Measurements from ENCODE around the gene PCDHGA11.

GRCh38 chr5:141465351-141465750, 44.5 kb downstream of the PCDHGA11 start:
- TF ChIP-seq CTCF (IDR thresholded peaks at IDR 0.05; ENCODE audit: insufficient read depth, low read length, poor library complexity, severe bottlenecking) (no peak), EZH2phosphoT487 (conservative IDR thresholded peaks at IDR 0.05; ENCODE audit: low read length) (no peak)
